Activated T-helper 2 cell treated with anti-CD3 and anti-CD28 coated beads, Interferon-gamma antibody, Interleukin-2, Interleukin-4, amounts not matched to agents 10 μg/mL and 5 μg/mL and 100 μg/mL, durations not matched to agents 14 hours and 24 hours and 36 hours (primary cell): Measurements from ENCODE around the gene SLC43A2. TPM values are rescaled to one million over a fixed set of nuclear protein-coding genes. Genes with fewer than 3 reads are reported as not detected.
"Not testable (repeated sequence)": the region's sequence is repeated elsewhere in the genome, so short reads cannot be mapped to it uniquely, and the experiment has no call there.

Experiments
- DNase-seq: peaks from one replicate; pipeline ENCODE4 v3.0.0; 2021; ENCODE audit warnings: low spot score
- H3K27ac Mint-ChIP-seq: one replicate; pipeline ENCODE4 v1.8.0; 2021; ENCODE audit warnings: mixed read lengths
- H3K27me3 Mint-ChIP-seq: one replicate; pipeline ENCODE4 v1.8.0; 2021; ENCODE audit warnings: low read depth, mixed read lengths
- H3K36me3 Mint-ChIP-seq: one replicate; pipeline ENCODE4 v1.8.0; 2021; ENCODE audit warnings: low read depth, mixed read lengths
- H3K4me1 Mint-ChIP-seq: one replicate; pipeline ENCODE4 v1.8.0; 2021; ENCODE audit warnings: low read depth, mixed read lengths
- H3K4me3 Mint-ChIP-seq: one replicate; pipeline ENCODE4 v1.8.0; 2021; ENCODE audit warnings: low read depth, mild to moderate bottlenecking, moderate library complexity, mixed read lengths
- H3K9me3 Mint-ChIP-seq: one replicate; pipeline ENCODE4 v1.8.0; 2021; ENCODE audit warnings: mixed read lengths
- intact Hi-C: fragments of 100-400 bp; cut with micrococcal nuclease; formaldehyde crosslinking; loops from one replicate; pipeline ENCODE4 v1.15.1; 2023
- total RNA-seq: library from RNA; stranded (reverse); gene quantifications from 2 replicates; pipeline ENCODE4 v1.2.3, GENCODE V29; 2022

The SLC43A2 gene
- total RNA-seq: 2.3 and 2.4 TPM in 2 replicates

DNA sequence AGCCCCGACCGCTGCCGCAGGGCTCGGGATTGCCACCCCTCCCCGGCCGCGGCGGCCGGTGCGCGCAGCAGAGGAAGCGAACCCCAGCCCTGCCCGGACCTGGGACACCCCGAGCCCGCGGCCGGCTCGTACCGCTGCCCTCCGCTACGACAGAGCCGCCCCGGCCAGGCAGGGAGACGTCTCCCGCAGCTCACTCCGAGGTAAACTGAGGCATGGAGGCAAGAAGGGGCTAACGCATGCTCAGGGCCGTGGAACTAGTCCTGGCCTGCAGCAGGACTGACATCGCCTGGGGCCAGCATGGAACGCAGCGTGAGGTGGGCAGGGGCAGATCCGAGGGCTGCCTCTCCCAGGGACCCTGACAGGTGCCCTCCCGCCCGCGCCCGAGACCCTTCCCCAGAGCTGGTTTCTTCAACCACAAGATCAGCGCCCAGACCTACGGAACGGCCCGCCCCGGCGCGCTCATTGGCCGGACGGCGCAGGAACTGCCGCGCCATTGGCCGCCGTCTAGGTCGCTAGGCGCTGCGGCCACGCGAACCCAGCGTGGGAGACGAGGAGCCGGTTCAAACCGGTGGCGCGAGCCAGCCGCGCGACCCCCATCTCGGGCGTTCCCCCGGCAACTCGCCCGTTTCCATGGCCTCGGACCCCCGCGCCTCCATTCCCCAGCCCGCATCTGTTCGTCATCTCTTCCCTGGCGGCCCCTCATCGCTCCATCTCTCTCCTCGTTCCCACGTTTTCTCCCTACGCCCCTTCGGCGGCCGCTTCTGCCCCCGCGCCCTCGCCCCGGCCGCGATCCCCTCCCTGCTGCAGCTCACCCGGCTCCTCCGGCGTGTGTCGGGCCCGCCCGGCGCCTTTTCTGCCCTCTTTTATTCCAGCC lies at the start of gene SLC43A2:
TSS of gene SLC43A2 (minus strand) at position 853 of the 874 bp plus-strand sequence. CDS start 960 bp downstream, outside the sequence.
- H3K4me1 Mint-ChIP-seq: peaks cover 9% of the 10 kb centered on the region
- peak; percentile 69 for DNase-seq
- peak within 1 kb of the TSS; percentile 87 for H3K4me3 Mint-ChIP-seq
- H3K36me3 Mint-ChIP-seq: no peaks in the 10 kb centered on the region
- peaks cover 35% of the 10 kb centered on the region for H3K27me3 Mint-ChIP-seq
- intact Hi-C loops: loop anchor here (1.0 to 10.0 kb wide), 3 partner anchors 21 to 353 kb away; partner anchors contain the start of genes BHLHA9 and TRARG1
- H3K27ac Mint-ChIP-seq: peak within 1 kb of the TSS; percentile 68
- H3K9me3 Mint-ChIP-seq: no peaks in the 10 kb centered on the region

DNA sequence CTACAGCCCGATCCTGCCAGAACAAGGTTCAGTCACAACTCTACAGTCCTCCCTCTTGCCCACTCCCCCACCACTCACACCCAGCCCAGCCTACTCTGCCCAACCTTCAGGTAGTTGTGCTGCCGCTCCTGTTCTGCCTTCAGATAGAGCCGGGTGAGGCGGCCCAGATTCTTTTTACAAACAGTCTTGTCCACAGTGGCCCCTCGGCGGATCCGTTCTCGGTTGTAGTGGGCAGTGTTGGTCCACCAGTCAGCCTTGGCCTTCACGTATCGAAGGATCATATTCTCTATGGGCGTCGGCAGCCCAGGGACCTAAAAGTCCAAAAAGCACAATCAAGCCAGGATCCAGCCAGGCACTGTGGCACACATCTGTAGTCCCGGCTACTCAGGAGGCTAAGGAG lies 47.8 kb upstream of the SLC43A2 start:
- H3K27me3 Mint-ChIP-seq: no peaks in the 10 kb centered on the region
- H3K4me1 Mint-ChIP-seq: no peaks in the 10 kb centered on the region
- intact Hi-C loops: no loop called here

DNA sequence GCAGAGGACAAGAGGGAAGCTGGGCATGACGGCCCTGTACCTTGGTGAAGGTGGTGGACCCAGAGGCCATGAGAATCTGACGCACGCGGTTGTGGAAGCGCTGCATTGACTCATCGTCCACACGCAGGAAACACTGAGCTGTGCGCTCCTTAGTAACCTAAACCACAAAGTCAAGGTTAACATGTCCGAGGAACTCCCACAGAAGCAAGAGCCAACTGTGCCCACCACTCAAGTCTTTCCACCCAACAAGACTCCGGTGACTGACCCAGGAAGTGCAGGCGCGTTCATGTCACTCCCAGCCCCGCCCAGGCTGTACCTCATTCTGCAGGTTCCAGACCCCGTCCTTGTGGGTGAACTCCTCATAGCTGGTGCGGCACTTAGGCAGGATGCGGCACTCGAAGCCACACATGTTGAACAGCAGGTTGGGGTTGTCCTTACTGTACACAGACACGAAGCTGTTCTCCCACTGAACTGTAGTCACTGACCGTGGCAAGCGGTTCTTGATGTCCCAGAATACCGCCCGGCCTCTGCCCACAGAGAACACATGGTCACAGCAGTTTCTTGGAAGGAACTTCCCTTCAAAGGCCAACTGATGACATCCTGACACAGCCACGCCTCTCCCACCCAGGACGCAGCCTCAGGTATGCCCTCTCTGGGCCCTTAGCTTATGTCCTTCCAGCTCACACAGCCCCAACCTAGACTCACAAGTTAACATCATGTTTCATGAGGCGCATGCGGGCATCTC lies 44.6 kb upstream of the SLC43A2 start:
- Mint-ChIP-seq H3K4me1 (peaks cover 14% of the 10 kb centered on the region), H3K4me3 (no peak overlapping the region), H3K27ac (no peak overlapping the region), H3K36me3 (peaks cover 88% of the 10 kb centered on the region), H3K9me3 (no peaks in the 10 kb centered on the region), H3K27me3 (no peaks in the 10 kb centered on the region)
- DNase-seq: no peak
- intact Hi-C loops: no loop called here

More for the DNA sequence above, 47.8 kb upstream of the SLC43A2 start:
- DNase-seq: no peak
- Mint-ChIP-seq H3K27ac (no peak overlapping the region), H3K4me3 (no peak overlapping the region), H3K9me3 (no peaks in the 10 kb centered on the region), H3K36me3 (peaks cover 90% of the 10 kb centered on the region)

DNA sequence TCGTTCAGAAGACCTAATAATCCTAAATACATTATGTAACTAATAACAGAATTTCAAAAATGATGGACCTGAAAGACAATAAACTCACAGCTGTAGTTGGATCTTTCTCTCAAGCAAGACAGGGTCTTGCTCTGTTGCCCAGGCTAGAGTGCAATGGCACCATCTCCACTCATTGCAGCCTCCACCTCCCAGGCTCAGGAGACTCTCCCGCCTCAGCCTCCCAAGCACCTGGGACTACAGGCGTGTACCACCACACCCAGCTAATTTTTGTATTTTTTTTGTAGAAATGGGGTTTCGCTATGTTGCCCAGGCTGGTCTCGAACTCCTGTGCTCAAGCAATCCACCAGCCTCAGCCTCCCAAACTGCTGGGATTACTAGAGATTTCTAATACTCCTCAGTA lies 35.3 kb upstream of the SLC43A2 start:
- H3K27me3 Mint-ChIP-seq, H3K27ac Mint-ChIP-seq, DNase-seq, intact Hi-C loops, H3K4me1 Mint-ChIP-seq, H3K9me3 Mint-ChIP-seq, H3K4me3 Mint-ChIP-seq: not testable (repeated sequence)
- H3K36me3 Mint-ChIP-seq: peaks cover 83% of the 10 kb centered on the region

DNA sequence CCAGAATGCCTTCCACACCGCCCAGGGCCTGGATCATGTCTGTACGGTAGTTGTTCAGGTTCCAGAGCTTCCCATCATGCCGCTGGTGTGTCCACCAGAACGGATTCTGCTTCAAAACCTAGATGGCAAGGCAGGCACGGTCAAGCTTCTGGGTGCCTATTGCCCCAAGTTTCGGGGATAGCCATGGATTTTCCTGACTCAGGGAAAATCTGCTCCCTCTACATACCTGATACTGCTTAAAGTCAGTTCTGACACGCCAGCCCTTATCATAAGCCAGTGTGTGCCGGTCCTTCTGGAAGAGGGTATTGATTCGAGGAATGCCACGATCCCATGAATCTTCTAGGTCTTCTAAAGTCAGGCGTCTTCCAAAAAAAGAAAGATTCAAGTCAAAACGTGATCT lies 32.4 kb upstream of the SLC43A2 start:
- intact Hi-C loops: no loop called here
- H3K9me3 Mint-ChIP-seq: no peaks in the 10 kb centered on the region
- H3K27me3 Mint-ChIP-seq: no peaks in the 10 kb centered on the region
- H3K27ac Mint-ChIP-seq: no peak overlapping the region
- H3K36me3 Mint-ChIP-seq: peaks cover 89% of the 10 kb centered on the region
- no peak for DNase-seq
- no peak overlapping the region for H3K4me3 Mint-ChIP-seq
- no peaks in the 10 kb centered on the region for H3K4me1 Mint-ChIP-seq

DNA sequence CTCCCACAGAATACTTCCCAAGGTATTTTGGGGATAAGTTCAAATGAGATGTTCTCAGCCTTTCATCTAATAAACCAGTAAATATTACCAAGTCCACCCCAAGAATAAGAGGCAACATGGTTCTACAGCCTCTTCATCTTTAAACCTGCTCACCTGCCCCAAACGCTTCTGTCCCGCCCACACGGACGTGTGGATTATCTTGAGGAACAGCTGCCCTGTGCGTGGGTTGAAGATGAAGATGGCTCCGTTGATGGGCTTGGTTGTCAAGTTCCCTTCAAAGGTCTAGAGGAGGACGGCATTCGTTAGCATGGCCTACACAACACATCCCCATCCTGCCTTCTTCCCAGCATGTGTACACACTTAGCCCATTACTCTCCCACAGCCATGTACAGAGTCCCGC lies 29.5 kb upstream of the SLC43A2 start:
- DNase-seq: no peak
- Mint-ChIP-seq H3K27me3 (no peaks in the 10 kb centered on the region), H3K9me3 (no peaks in the 10 kb centered on the region), H3K36me3 (peaks cover 86% of the 10 kb centered on the region), H3K4me3 (no peak overlapping the region), H3K27ac (no peak overlapping the region), H3K4me1 (no peaks in the 10 kb centered on the region)
- intact Hi-C loops: no loop called here

DNA sequence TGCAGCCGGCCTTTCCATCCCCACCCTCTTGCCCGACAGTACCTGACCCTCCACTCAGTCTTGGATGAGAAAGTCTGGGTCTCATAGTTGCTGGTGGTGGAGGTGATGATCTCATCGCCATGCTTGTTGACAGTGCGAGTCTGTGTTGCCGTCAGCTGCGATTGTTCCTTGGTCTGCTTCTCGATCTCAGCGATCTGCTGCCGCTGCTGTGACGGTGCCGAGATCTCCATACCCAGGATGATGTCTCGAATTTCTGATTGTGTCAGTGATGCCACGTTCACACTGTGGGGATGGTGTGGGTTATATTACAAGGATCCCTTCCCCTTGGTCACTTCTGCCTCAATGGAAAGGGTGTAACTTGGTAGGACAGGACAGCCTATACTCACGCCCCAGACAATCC lies 25.1 kb upstream of the SLC43A2 start:
- DNase-seq: no peak
- H3K4me1 Mint-ChIP-seq: peaks cover 7% of the 10 kb centered on the region
- no peaks in the 10 kb centered on the region for H3K27me3 Mint-ChIP-seq
- intact Hi-C loops: no loop called here
- H3K9me3 Mint-ChIP-seq: no peaks in the 10 kb centered on the region
- H3K4me3 Mint-ChIP-seq: no peak overlapping the region
- no peak overlapping the region for H3K27ac Mint-ChIP-seq
- peaks cover 78% of the 10 kb centered on the region for H3K36me3 Mint-ChIP-seq

DNA sequence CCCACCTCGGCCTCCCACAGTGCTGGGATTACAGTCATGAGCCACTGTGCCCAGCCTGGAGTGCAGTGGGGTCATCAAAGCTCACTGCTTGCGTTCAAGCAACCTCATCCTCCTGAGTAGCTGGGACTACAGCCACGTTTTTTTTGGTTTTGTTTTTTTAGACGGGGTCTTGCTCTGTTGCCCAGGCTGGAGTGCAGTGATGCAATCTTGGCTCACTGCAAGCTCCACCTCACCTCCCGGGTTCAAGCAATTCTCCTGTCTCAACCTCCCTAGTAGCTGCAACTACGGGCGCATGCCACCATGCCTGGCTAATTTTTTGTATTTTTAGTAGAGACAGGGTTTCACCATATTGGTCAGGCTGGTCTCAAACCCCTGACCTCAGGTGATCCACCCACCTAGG lies 24.2 kb upstream of the SLC43A2 start:
- not testable (repeated sequence) for H3K27ac Mint-ChIP-seq

DNA sequence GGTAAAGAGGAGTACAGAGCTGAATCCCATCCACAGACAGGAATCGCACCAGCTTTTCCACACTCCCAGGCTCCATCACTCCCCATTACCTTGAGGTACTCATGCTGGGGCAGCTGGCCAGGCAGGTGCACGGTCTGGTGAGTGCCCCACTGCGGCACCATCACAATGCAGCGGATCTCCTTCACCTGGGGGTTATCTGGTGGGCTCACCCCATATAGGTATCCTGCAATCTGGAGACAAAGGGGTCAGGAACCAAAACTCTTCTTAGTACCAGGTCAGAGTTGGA lies 22.9 kb upstream of the SLC43A2 start:
- Mint-ChIP-seq H3K4me1 (peaks cover 7% of the 10 kb centered on the region), H3K36me3 (peaks cover 57% of the 10 kb centered on the region), H3K27me3 (no peaks in the 10 kb centered on the region), H3K4me3 (no peak overlapping the region), H3K9me3 (no peaks in the 10 kb centered on the region), H3K27ac (no peak overlapping the region)
- DNase-seq: no peak
- intact Hi-C loops: no loop called here

More for the DNA sequence above, 24.2 kb upstream of the SLC43A2 start:
- H3K27me3 Mint-ChIP-seq, H3K4me1 Mint-ChIP-seq, intact Hi-C loops, H3K9me3 Mint-ChIP-seq, H3K4me3 Mint-ChIP-seq, DNase-seq: not testable (repeated sequence)
- H3K36me3 Mint-ChIP-seq: peaks cover 68% of the 10 kb centered on the region

DNA sequence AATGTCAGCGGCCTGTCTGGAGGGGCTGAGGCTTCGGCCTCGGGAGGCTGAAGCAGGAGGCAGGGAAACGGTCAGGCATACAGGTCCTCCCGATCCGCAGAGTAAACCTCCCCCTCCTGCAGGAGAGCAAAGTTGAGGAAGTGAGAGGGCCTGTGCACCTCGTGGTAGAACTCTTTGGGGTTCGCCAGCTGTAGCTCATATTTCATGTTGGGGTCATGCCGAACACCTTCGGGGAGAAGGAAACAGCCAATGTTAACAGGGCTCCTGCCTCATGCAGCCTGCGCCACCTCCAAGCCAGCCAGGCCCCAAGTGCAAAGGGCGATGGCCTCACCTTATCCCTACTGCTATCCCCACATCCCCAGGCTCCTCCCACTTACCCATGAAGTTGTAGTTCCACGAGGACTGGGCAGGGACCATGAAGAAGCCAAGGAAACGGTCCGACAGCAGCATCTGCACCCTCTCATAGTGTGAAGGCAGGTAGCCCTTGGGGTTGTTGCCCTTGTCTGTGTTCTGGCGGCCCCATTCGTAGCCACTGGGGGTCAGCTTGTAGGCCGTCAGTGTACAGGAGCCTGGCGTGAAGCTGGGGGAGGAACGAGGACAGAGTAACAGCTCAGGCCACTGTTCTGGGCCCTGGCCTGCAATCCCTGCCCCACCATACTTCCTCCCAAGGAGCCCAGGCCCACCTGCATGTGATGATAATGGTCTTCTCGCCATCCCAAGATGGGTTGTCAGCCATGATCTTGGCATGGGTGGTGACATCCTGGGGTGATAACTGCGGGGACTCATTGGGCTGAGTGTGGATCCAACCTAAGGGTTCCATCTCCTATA lies 22.3 kb upstream of the SLC43A2 start:
- no peaks in the 10 kb centered on the region for H3K9me3 Mint-ChIP-seq
- no peak overlapping the region for H3K27ac Mint-ChIP-seq
- intact Hi-C loops: no loop called here
- H3K4me1 Mint-ChIP-seq: peaks cover 8% of the 10 kb centered on the region
- no peaks in the 10 kb centered on the region for H3K27me3 Mint-ChIP-seq
- peaks cover 52% of the 10 kb centered on the region for H3K36me3 Mint-ChIP-seq
- no peak overlapping the region for H3K4me3 Mint-ChIP-seq
- DNase-seq: no peak

DNA sequence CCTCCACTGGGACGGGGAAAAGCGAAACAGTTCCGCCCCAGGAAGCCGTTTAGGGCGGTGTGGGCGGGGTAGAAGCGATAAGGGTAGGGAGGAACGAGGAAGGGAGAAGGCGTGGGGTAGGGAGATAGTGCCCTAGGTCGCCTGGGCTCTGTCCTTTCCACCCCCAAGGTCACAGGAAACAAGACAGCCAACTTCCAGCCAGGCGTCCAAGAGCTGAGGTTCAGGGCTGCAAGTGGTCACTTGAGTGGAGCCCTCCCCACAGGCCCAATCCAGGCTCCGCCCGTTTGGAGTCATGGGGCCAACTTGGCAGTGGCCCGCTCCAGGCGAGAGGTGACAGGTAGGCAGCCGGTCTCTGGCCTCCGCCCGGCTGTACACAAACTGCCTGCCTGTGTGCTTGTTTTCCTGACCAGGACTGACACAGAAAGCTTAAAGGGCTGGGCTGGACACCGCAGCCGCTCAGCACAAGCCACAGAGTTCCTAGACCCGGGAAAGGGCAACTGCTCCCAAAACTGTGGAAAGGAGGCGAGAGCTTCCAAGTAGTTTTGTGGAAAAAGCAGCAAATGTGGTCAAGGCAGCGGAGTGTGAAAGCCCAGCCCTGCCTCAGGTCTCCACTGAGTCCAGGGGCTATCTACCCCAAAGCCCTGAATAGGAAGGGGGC lies 21.3 kb upstream of the SLC43A2 start, which contains the start of gene RILP:
TSS of gene RILP (minus strand) at position 23 of the 658 bp plus-strand sequence. CDS start 62 bp downstream, outside the sequence.
- peak within 1 kb of the TSS; percentile 60 for H3K27ac Mint-ChIP-seq
- no peaks in the 10 kb centered on the region for H3K9me3 Mint-ChIP-seq
- H3K4me1 Mint-ChIP-seq: peaks cover 14% of the 10 kb centered on the region
- peak within 1 kb of the TSS; percentile 62 for H3K4me3 Mint-ChIP-seq
- peaks cover 47% of the 10 kb centered on the region for H3K36me3 Mint-ChIP-seq
- H3K27me3 Mint-ChIP-seq: no peaks in the 10 kb centered on the region
- intact Hi-C loops: loop anchor here (1.0 to 10.0 kb wide), 3 partner anchors 34 to 395 kb away; partner anchors contain the start of genes OVCA2 and PRPF8
- DNase-seq: no peak
